Mucosa of stomach (tissue), 1 donor: ENCODE measurements around the gene CRADD.

ENCODE experiments used
- H3K27me3 ChIP-seq: one replicate; pipeline ENCODE4 v1.7.0; 2013; ENCODE audit warnings: mild to moderate bottlenecking, low read length; ENCODE audit not compliant: control insufficient read depth, insufficient read depth
- H3K36me3 ChIP-seq: one replicate; pipeline ENCODE4 v1.7.0; 2013; ENCODE audit warnings: low read length; ENCODE audit not compliant: control insufficient read depth, insufficient read depth
- H3K4me1 ChIP-seq: one replicate; pipeline ENCODE4 v1.7.0; 2013; ENCODE audit warnings: mild to moderate bottlenecking, low read length; ENCODE audit not compliant: control insufficient read depth, insufficient read depth
- H3K4me3 ChIP-seq: one replicate; pipeline ENCODE4 v1.7.0; 2013; ENCODE audit warnings: low read length
- H3K9ac ChIP-seq: one replicate; pipeline ENCODE4 v1.7.0; 2013; ENCODE audit warnings: mild to moderate bottlenecking, low read length, moderate library complexity
- H3K9me3 ChIP-seq: one replicate; pipeline ENCODE4 v1.7.0; 2013; ENCODE audit warnings: mild to moderate bottlenecking, low read length, moderate library complexity; ENCODE audit not compliant: control insufficient read depth
- donor health status: Pancreatic carcinoma.

The CRADD gene

DNA sequence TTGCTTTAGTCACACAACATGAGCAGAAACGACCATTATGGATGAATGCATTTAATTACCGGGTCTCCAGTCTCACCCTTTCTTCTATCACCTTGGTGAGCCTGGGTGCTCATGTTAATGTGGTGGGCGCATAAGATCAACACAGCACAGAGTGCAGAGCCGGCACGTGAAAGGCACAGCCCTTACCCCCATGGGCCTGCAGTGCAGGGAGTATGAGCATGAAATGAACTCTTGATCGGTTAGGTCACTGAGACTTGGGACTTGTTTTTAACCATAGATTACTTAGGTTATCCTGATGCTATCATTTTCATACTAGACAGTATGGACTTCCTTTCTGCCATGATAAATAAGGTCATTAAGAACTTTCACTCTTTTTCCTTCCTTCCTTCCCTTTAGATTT is 156.8 kb downstream of the CRADD start:
- H3K4me1 ChIP-seq, result no peaks in the 10 kb centered on the region
- no peak overlapping the region for H3K4me3 ChIP-seq
- no peak overlapping the region for H3K9ac ChIP-seq
- no peaks in the 10 kb centered on the region for H3K27me3 ChIP-seq
- no peaks in the 10 kb centered on the region for H3K9me3 ChIP-seq
- H3K36me3 ChIP-seq, result no peaks in the 10 kb centered on the region

DNA sequence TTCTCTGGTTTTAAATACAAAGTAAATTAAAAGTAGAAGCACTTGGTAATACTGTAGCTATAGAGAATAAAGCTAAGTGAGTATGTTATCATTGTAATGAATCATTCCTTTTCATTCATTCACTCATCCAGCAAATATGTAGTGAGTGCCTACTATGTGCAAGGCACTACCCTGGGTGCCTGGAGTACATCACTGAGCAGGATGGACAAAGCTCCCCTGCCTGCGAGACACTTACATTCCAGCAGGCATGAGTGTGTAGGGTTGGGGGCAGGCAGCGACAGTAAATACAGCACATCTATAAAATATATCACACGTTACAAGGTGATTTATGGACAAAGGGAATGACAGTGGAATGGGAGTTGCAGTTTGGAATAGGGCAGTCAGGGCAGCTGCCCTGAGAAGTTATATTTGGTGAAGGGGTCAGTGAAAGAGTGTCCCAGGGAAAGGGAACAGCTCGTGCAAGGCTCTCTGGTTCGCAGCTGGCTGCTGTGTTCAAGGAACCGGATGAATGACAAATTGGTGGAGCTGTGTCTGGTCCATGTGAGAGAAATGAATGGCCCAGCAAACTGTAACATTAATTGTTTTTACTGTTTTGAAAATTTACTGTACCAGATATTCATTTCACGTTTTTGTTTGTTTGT is 159.6 kb downstream of the CRADD start:
- H3K9me3 ChIP-seq, result no peaks in the 10 kb centered on the region
- H3K4me3 ChIP-seq, result no peak overlapping the region
- no peak overlapping the region for H3K9ac ChIP-seq
- H3K27me3 ChIP-seq, result no peaks in the 10 kb centered on the region
- no peaks in the 10 kb centered on the region for H3K4me1 ChIP-seq
- no peaks in the 10 kb centered on the region for H3K36me3 ChIP-seq

DNA sequence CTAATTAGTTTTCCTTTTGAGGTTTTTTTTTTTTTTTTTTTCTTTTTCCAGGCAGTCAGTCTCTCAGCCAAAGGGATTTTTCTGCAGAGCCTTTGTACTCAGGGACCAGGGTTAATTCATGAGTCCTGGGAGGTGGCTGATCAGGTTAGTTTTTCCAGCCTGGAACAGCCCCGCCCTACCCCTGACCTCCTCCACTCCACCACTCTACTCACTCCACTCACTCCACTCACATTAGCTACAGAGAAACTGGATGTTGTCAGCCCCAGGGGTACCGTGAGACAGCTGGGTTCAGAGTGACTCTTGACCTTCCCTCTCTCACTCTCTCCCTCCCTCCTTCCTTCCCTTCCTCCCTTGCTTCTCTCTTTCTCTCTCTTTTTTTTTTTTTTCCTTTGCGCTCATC is 161.0 kb downstream of the CRADD start:
- no peaks in the 10 kb centered on the region for H3K36me3 ChIP-seq
- no peak overlapping the region for H3K4me3 ChIP-seq
- no peaks in the 10 kb centered on the region for H3K27me3 ChIP-seq
- no peaks in the 10 kb centered on the region for H3K9me3 ChIP-seq
- H3K4me1 ChIP-seq, result no peaks in the 10 kb centered on the region
- H3K9ac ChIP-seq, result no peak overlapping the region

DNA sequence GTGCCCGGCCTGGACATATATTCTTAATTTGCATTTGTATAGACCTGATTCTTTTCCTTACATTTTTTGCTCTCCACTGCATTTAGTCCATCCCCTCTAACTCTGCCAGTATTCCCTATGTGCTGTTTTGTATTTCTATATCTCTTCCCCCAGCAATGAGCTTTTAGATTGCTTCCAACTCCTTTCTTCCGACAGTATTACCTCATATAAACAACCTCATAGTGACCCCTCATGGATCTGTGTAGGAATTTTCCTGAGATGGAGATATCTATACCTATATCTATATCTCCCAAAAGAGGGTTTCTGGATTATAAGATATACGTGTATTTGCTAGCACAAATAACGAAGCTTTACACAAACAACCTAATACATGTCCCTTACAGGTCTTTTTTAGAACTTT is 161.9 kb downstream of the CRADD start:
- H3K4me1 ChIP-seq, result no peaks in the 10 kb centered on the region
- no peak overlapping the region for H3K4me3 ChIP-seq
- no peaks in the 10 kb centered on the region for H3K27me3 ChIP-seq
- no peak overlapping the region for H3K9ac ChIP-seq
- H3K36me3 ChIP-seq, result no peaks in the 10 kb centered on the region
- H3K9me3 ChIP-seq, result no peaks in the 10 kb centered on the region

DNA sequence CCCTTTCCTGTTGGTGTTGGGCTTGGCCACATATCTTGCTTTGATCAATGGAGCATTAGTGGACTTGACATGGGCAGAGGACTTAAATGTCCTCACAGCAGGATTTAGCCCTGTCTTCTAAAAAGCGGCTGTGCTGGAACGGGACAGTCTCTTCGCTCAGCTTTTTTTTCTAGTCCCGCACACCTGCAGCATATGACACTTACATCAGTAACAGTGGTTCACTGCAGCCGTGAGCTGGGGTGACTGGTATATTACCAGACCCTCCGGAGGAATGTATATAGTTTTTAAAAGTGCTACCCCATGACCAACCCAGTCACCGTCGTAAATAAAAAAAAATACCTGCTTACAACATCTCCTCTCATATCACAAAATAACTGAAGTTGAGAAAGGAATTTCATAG is 164.5 kb downstream of the CRADD start:
- Histone ChIP-seq H3K36me3 (no peaks in the 10 kb centered on the region), H3K4me1 (no peaks in the 10 kb centered on the region), H3K9ac (no peak overlapping the region), H3K4me3 (no peak overlapping the region), H3K9me3 (no peaks in the 10 kb centered on the region), H3K27me3 (no peaks in the 10 kb centered on the region)

DNA sequence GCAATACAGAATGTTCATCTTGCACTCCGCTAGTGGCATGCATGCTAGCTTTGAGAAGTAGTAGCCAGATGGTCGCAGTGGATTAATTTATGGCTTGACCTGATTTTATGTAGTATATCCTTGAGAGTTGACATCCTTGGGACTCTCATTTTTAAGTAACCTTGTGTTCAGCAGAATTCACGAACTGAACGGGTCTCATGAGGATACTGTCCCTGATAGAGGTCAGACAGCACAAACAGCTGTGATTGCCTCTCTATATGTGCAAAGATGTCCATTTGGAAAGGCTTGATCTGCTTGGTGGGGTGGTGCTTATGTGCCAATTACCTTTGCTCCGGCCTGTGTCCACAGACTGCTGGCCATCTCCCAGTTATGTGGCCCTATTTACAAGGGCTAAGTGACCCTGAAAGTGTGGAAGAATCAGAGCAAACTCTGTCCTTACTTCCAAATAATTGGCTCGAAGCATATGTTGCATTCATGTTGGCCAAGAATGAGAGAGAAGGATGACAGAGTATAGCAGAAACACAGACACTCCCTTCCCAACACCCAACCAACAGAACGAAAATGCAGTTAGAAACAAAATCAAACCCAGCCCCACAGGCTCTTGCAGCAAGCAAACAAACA is 167.1 kb downstream of the CRADD start:
- no peaks in the 10 kb centered on the region for H3K36me3 ChIP-seq
- no peaks in the 10 kb centered on the region for H3K4me1 ChIP-seq
- H3K27me3 ChIP-seq, result no peaks in the 10 kb centered on the region
- no peak overlapping the region for H3K9ac ChIP-seq
- H3K9me3 ChIP-seq, result no peaks in the 10 kb centered on the region
- no peak overlapping the region for H3K4me3 ChIP-seq

DNA sequence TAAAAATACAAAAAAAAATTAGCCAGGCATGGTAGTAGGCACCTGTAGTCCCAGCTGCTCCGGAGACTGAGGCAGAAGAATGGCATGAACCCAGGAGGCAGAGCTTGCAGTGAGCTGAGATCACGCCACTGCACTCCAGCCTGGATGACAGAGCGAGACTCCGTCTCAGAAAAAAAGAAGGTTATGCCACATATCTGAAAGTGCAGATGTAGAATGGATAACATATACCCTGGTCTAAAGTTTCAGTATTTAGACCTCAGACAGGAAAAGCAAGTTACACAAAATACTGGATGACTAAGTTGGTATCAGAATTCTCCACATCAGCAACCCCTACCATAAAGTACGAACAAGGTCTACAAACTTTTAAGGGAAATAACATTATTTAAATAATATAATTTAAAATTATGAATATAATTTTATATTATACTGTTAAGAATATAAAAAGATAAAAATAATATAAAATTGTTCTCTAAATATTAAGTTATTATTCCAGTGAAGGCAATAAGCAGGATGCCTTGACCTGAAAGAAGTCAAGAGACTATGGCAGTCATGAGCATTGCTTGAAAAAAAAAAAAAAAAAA is 169.9 kb downstream of the CRADD start:
- Histone ChIP-seq H3K36me3 (no peaks in the 10 kb centered on the region), H3K9ac (no peak overlapping the region), H3K27me3 (no peaks in the 10 kb centered on the region), H3K4me1 (no peaks in the 10 kb centered on the region), H3K9me3 (no peaks in the 10 kb centered on the region), H3K4me3 (no peak overlapping the region)

DNA sequence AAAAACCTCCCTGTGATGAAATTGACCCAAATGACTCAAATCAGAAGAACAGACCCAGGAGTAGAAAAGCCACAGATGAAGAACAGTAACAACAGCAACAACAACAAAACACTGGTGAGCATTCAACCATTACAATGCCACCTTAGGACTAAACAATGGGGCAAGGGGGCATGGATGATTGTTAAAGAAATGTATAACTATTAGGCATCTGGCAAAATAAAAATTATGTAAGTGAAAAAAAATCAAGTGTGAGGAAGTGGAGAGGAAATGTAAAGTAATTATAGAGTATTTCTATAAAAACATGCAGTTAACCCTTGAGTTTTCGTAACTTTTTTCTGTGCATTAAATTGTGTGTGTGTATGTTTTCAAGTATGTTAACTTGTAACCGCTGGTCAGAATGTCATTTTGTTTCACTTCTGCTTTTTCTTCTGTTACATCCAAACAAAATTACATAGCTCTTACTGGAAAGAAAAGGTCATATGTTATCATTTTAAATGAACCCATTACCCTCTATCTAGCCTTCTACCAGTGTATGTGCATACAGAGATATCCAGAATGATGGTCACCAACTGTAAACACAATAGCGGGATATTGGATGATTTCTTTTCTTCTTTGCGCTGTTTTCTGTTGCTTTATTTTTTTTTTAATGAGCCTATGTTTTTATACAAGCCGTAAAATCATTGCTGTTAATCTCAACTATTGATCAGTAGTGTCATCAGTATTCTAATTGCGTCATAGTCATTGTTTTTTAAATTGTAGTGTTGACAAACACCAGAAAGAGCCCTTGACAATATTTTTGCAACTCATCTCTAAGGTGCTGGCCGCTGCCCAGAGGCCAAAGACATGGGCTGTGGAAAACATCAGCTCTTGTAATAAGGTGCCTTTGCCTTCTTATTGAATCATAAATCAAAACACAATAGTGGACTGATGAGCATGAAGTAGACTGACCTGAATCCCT is 170.6 kb downstream of the CRADD start:
- no peaks in the 10 kb centered on the region for H3K36me3 ChIP-seq
- H3K9me3 ChIP-seq, result no peaks in the 10 kb centered on the region
- no peak overlapping the region for H3K9ac ChIP-seq
- H3K4me1 ChIP-seq, result no peaks in the 10 kb centered on the region
- no peak overlapping the region for H3K4me3 ChIP-seq
- no peaks in the 10 kb centered on the region for H3K27me3 ChIP-seq

DNA sequence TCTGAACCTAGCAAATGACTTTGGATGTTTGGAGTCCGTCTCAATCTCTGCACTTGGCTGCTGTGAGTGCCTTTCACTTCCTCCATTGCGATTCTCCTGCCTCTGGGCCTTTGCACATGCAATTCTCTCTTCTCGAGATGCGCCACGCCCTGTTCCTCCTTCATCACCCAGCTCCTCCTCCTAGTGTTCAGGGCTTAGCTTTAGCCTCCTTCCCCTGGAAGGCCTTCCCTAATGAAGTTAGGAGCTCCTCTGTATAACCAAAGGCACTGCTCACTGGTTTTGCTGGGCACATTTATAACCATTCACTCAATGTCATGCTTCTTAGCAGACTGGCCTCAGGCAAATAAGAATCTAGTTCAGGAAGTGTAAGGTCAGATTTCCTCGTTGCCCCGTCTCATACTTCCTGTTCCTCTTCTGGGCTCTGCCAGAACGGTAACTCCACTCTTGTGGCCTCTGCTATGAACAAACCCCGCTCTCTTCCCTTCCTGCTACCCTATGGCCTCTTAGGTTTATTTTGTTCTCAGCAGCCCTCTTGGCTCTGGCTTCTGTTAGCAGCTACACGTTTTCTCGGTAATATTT is 171.4 kb downstream of the CRADD start:
- H3K9ac ChIP-seq, result no peak overlapping the region

DNA sequence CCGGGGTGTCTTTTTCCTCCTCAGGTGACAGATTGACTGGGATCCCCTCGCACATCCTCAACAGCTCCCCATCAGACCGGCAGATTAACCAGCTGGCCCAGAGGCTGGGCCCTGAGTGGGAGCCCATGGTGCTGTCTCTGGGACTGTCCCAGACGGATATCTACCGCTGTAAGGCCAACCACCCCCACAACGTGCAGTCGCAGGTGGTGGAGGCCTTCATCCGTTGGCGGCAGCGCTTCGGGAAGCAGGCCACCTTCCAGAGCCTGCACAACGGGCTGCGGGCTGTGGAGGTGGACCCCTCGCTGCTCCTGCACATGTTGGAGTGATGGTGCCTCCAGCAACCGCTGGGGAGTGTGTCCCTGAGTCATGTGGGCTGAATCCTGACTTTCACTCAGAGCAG is 172.8 kb downstream of the CRADD start:
- no peaks in the 10 kb centered on the region for H3K36me3 ChIP-seq
- no peaks in the 10 kb centered on the region for H3K27me3 ChIP-seq
- no peaks in the 10 kb centered on the region for H3K9me3 ChIP-seq
- H3K9ac ChIP-seq, result no peak overlapping the region
- no peak overlapping the region for H3K4me3 ChIP-seq
- no peaks in the 10 kb centered on the region for H3K4me1 ChIP-seq

More for the DNA sequence above, 171.4 kb downstream of the CRADD start:
- Histone ChIP-seq H3K4me3 (no peak overlapping the region), H3K9me3 (no peaks in the 10 kb centered on the region), H3K27me3 (no peaks in the 10 kb centered on the region), H3K36me3 (no peaks in the 10 kb centered on the region), H3K4me1 (no peaks in the 10 kb centered on the region)

DNA sequence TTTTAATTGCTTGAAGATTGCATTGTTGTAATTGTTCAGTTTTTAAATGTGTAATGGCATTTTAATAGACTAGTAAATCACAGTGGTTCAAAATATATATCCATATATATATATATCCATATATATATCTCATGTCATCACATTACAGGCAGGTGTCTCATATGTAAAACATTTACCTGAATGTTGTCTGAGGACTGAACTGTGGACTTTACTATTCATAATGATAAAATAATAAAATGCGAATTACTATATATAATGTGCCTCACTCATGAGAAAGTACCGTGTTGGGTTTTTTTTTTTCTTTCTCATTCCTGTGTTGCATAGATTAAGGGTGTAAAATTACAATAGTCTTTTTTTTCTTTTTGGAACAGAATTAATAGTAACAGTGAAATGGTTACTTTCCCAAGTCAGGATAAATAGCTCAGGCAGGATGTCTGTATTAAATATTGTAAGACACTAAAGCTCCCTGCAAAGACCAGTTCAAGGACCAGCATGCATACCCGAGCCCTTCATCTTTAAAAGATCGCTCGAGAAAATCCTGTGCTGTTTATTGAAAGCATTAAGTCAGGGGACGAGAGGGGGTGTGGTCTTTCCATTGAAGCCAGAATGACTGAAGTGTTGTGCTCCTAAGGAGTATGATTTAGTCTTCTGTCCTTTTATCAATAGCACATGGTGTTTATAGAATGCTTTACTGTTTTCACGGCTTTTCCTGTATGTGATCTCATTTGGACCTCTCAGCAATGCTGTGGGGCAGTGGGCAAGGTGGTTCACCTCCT is 173.5 kb downstream of the CRADD start:
- Histone ChIP-seq H3K36me3 (no peaks in the 10 kb centered on the region), H3K4me3 (no peak overlapping the region), H3K27me3 (no peaks in the 10 kb centered on the region), H3K9ac (no peak overlapping the region), H3K9me3 (no peaks in the 10 kb centered on the region), H3K4me1 (no peaks in the 10 kb centered on the region)
